Measurements from ENCODE around the gene DACH1.

GRCh38 chr13:71861769-71862458 lies 5.1 kb downstream of the DACH1 start:
- no peak for TF ChIP-seq CTCF (conservative IDR thresholded peaks at IDR 0.05 in 1 of 2, IDR thresholded peaks at IDR 0.05 in 1 of 2; ENCODE audit: low read depth in 1 of 2, low read length in 2 of 2)
- TF ChIP-seq EZH2 (IDR thresholded peaks at IDR 0.05; ENCODE audit: low read length, missing control alignments), result no peak

Measured in fibroblast of lung (primary cell).